ENCODE data around the gene UNC13D. TPM values are rescaled to one million over a fixed set of nuclear protein-coding genes. Genes with fewer than 3 reads are reported as not detected.

Gene UNC13D
- total and polyA plus RNA-seq, 9 of the 15 experiments (the other 6 are each of a cell fraction or from before 2014, with no cell fraction given), result 0.86 to 244 (median 69.2) TPM

- TF ChIP-seq GATA2 (CRISPR knock-in tag; IDR thresholded peaks at IDR 0.05) (no peak), TEAD1 (CRISPR knock-in tag; IDR thresholded peaks at IDR 0.05) (peak; percentile 94 to 99), KLF1 (tag; IDR thresholded peaks at IDR 0.05) (no peak), POLR2AphosphoS2 (IDR thresholded peaks at IDR 0.05; ENCODE audit: low read length) (no peak), TARDBP (IDR thresholded peaks at IDR 0.05) (no peak), DNMT1 (IDR thresholded peaks at IDR 0.05) (no peak), ZNF232 (CRISPR knock-in tag; IDR thresholded peaks at IDR 0.05) (no peak), ZNF174 (CRISPR knock-in tag; IDR thresholded peaks at IDR 0.05) (no peak), CBX8 (IDR thresholded peaks at IDR 0.05; ENCODE audit: borderline replicate concordance, extremely low read depth, low read depth, low read length, poor library complexity, severe bottlenecking) (no peak), ZNF280B (CRISPR knock-in tag; IDR thresholded peaks at IDR 0.05) (no peak), TAF7 (tag; IDR thresholded peaks at IDR 0.05) (no peak), ZNF668 (CRISPR knock-in tag; IDR thresholded peaks at IDR 0.05) (no peak), DDX20 (tag; IDR thresholded peaks at IDR 0.05; ENCODE audit: low read depth) (peak; percentile 77; the same call in 1 of the 2 replicates)
- TF ChIP-seq, protein P1, sequence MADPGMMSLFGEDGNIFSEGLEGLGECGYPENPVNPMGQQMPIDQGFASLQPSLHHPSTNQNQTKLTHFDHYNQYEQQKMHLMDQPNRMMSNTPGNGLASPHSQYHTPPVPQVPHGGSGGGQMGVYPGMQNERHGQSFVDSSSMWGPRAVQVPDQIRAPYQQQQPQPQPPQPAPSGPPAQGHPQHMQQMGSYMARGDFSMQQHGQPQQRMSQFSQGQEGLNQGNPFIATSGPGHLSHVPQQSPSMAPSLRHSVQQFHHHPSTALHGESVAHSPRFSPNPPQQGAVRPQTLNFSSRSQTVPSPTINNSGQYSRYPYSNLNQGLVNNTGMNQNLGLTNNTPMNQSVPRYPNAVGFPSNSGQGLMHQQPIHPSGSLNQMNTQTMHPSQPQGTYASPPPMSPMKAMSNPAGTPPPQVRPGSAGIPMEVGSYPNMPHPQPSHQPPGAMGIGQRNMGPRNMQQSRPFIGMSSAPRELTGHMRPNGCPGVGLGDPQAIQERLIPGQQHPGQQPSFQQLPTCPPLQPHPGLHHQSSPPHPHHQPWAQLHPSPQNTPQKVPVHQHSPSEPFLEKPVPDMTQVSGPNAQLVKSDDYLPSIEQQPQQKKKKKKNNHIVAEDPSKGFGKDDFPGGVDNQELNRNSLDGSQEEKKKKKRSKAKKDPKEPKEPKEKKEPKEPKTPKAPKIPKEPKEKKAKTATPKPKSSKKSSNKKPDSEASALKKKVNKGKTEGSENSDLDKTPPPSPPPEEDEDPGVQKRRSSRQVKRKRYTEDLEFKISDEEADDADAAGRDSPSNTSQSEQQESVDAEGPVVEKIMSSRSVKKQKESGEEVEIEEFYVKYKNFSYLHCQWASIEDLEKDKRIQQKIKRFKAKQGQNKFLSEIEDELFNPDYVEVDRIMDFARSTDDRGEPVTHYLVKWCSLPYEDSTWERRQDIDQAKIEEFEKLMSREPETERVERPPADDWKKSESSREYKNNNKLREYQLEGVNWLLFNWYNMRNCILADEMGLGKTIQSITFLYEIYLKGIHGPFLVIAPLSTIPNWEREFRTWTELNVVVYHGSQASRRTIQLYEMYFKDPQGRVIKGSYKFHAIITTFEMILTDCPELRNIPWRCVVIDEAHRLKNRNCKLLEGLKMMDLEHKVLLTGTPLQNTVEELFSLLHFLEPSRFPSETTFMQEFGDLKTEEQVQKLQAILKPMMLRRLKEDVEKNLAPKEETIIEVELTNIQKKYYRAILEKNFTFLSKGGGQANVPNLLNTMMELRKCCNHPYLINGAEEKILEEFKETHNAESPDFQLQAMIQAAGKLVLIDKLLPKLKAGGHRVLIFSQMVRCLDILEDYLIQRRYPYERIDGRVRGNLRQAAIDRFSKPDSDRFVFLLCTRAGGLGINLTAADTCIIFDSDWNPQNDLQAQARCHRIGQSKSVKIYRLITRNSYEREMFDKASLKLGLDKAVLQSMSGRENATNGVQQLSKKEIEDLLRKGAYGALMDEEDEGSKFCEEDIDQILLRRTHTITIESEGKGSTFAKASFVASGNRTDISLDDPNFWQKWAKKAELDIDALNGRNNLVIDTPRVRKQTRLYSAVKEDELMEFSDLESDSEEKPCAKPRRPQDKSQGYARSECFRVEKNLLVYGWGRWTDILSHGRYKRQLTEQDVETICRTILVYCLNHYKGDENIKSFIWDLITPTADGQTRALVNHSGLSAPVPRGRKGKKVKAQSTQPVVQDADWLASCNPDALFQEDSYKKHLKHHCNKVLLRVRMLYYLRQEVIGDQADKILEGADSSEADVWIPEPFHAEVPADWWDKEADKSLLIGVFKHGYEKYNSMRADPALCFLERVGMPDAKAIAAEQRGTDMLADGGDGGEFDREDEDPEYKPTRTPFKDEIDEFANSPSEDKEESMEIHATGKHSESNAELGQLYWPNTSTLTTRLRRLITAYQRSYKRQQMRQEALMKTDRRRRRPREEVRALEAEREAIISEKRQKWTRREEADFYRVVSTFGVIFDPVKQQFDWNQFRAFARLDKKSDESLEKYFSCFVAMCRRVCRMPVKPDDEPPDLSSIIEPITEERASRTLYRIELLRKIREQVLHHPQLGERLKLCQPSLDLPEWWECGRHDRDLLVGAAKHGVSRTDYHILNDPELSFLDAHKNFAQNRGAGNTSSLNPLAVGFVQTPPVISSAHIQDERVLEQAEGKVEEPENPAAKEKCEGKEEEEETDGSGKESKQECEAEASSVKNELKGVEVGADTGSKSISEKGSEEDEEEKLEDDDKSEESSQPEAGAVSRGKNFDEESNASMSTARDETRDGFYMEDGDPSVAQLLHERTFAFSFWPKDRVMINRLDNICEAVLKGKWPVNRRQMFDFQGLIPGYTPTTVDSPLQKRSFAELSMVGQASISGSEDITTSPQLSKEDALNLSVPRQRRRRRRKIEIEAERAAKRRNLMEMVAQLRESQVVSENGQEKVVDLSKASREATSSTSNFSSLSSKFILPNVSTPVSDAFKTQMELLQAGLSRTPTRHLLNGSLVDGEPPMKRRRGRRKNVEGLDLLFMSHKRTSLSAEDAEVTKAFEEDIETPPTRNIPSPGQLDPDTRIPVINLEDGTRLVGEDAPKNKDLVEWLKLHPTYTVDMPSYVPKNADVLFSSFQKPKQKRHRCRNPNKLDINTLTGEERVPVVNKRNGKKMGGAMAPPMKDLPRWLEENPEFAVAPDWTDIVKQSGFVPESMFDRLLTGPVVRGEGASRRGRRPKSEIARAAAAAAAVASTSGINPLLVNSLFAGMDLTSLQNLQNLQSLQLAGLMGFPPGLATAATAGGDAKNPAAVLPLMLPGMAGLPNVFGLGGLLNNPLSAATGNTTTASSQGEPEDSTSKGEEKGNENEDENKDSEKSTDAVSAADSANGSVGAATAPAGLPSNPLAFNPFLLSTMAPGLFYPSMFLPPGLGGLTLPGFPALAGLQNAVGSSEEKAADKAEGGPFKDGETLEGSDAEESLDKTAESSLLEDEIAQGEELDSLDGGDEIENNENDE (IDR thresholded peaks at IDR 0.05; ENCODE audit: low read depth, low read length), result no peak
Observed at GRCh38 chr17:75784473-75785015, 59.7 kb downstream of the UNC13D start, which contains the start of gene UNK (continued).
